Spleen (tissue), 11 donors: ENCODE results near the gene TOP2B. TPM values are rescaled to one million over a fixed set of nuclear protein-coding genes. Genes with fewer than 3 reads are reported as not detected.

ENCODE experiments used
- DNase-seq: peaks from one replicate; pipeline ENCODE4 v3.0.0-alpha.2; 2020
- H3K27ac ChIP-seq, 8 donors: fragments of 200-600 bp; sonication (generic) in 7 of 8; 1 replicate in 4 of 8; 2 replicates in 4 of 8; pipeline versions ENCODE4 v1.5.0 to v1.8.0; 2016 to 2021; ENCODE audit warnings: inconsistent platforms in 4 of 8, mild to moderate bottlenecking in 4 of 8, moderate library complexity in 1 of 8
- H3K27me3 ChIP-seq, 7 donors: fragments of 200-600 bp; sonication (generic) in 6 of 7; replicated peaks in 1 of 7; 1 replicate in 4 of 7; 2 replicates in 3 of 7; pipeline versions ENCODE4 v1.5.0 to v1.8.0; 2016 to 2021; ENCODE audit warnings: inconsistent platforms in 3 of 7, mild to moderate bottlenecking in 1 of 7
- H3K36me3 ChIP-seq, 6 donors: fragments of 200-600 bp; sonication (generic) in 5 of 6; 1 replicate in 4 of 6; 2 replicates in 2 of 6; pipeline versions ENCODE4 v1.5.0 to v1.8.0; 2016 to 2021; ENCODE audit warnings: inconsistent platforms in 2 of 6
- H3K4me1 ChIP-seq, 6 donors: fragments of 200-600 bp; sonication (generic) in 5 of 6; 1 replicate in 3 of 6; 2 replicates in 3 of 6; pipeline versions ENCODE4 v1.5.0 to v1.8.0; 2016 to 2021; ENCODE audit warnings: inconsistent platforms in 3 of 6
- H3K4me3 ChIP-seq, 8 donors: fragments of 200-600 bp; sonication (generic) in 7 of 8; 1 replicate in 4 of 8; 2 replicates in 4 of 8; pipeline versions ENCODE4 v1.5.0 to v1.8.0; 2016 to 2021; ENCODE audit warnings: inconsistent platforms in 4 of 8, mild to moderate bottlenecking in 4 of 8, moderate library complexity in 2 of 8
- H3K9me3 ChIP-seq, 8 donors: fragments of 200-600 bp; sonication (generic) in 7 of 8; 1 replicate in 4 of 8; 2 replicates in 4 of 8; pipeline versions ENCODE4 v1.5.0 to v1.8.0; 2016 to 2021; ENCODE audit warnings: inconsistent platforms in 4 of 8
- CTCF ChIP-seq, 11 experiments: fragments of 200-600 bp in 7 of 11; fragments of 450-650 bp in 4 of 11; sonication (generic) in 4 of 11; IDR thresholded peaks in 8 of 11; conservative IDR thresholded peaks in 3 of 11; 1 replicate in 7 of 11; 2 replicates in 4 of 11; pipeline versions ENCODE4 v1.4.0 to v1.8.0; 2016 to 2021; ENCODE audit warnings: antibody characterized with exemption in 11 of 11, inconsistent platforms in 4 of 11, mild to moderate bottlenecking in 1 of 11
- POLR2A ChIP-seq, 3 donors: fragments of 450-650 bp; IDR thresholded peaks; one replicate each; pipeline ENCODE4 v1.5.1; 2017; ENCODE audit warnings: antibody characterized with exemption in 3 of 3, mild to moderate bottlenecking in 1 of 3
- POLR2AphosphoS5 ChIP-seq, 3 donors: sonication (generic); formaldehyde crosslinking; IDR thresholded peaks; one replicate each; pipeline ENCODE4 v1.5.1; 2017; ENCODE audit warnings: antibody characterized with exemption in 3 of 3
- WGBS, 5 donors: extraction: QIAGEN DNeasy Blood & Tissue Kit in 3 of 5; methylation state at CpG; one replicate each; pipeline versions ENCODE4 v1.1.5 to v1.1.7; 2013 to 2018; 5-methylcytosine and 5-hydroxymethylcytosine counted together
- intact Hi-C: fragments of 100-400 bp; cut with DNase I; formaldehyde crosslinking; loops from one replicate; pipeline ENCODE4 v1.15.0; 2023; ENCODE audit warnings: low total_unique reads
- polyA plus RNA-seq, 3 donors: library from polyadenylated mRNA; stranded (reverse); fragments of 200-250 nt; gene quantifications; one replicate each; pipeline ENCODE4 v1.2.1, GENCODE V29; 2013
- total RNA-seq, 7 donors: library from RNA; depleted of rRNA in 3 of 7; stranded (reverse); fragments of >200 nt in 3 of 7; fragmentation: NEBNext Ultra II Directional in 4 of 7; extraction: Animal tissue kit (Norgen Biotek cat#: 25700) in 4 of 7; gene quantifications; one replicate each; pipeline versions ENCODE4 v1.1.0 to v1.2.1, GENCODE V29; 2016 to 2021
- donor health status: healthy with polysubstance abuse.
- donor health status: DM: no; HTN: no; CAD: no; lungs with moderate emphysema.
- donor health status: DM: no; HTN: no; CAD: no.
- donor health status: Bipolar disorder and iron deficiency.
- donor health status: healthy.
- donor health status: DM: no; HTN: no; CAD: no.
- donor health status: DM: yes; HTN: yes; CAD: no.

TOP2B gene
- total and polyA plus RNA-seq, 10 donors = 56.2 to 135 (median 118) TPM

- H3K4me1 ChIP-seq = no peaks in the 10 kb centered on the region
- no peaks in the 10 kb centered on the region for H3K9me3 ChIP-seq
- peaks cover 0 to 5% (median 0%) of the 10 kb centered on the region in 7 donors for H3K27me3 ChIP-seq
- TF ChIP-seq CTCF (IDR thresholded peaks at IDR 0.05 in 8 of 11, conservative IDR thresholded peaks at IDR 0.05 in 3 of 11) = no peak
- no peak for TF ChIP-seq POLR2A (IDR thresholded peaks at IDR 0.05)
- no peak for TF ChIP-seq POLR2AphosphoS5 (IDR thresholded peaks at IDR 0.05)
- intact Hi-C loops = no loop called here
- no peak for DNase-seq
- no peaks in the 10 kb centered on the region for H3K36me3 ChIP-seq
- no peak overlapping the region for H3K4me3 ChIP-seq
- H3K27ac ChIP-seq = no peak overlapping the region
- 58 to 85% (median 67%) methylated on average over 3 of the region's 3 CpGs for WGBS, 5 donors
These were observed 43.3 kb upstream of the TOP2B start for GRCh38 chr3:25708036-25708435.

DNA sequence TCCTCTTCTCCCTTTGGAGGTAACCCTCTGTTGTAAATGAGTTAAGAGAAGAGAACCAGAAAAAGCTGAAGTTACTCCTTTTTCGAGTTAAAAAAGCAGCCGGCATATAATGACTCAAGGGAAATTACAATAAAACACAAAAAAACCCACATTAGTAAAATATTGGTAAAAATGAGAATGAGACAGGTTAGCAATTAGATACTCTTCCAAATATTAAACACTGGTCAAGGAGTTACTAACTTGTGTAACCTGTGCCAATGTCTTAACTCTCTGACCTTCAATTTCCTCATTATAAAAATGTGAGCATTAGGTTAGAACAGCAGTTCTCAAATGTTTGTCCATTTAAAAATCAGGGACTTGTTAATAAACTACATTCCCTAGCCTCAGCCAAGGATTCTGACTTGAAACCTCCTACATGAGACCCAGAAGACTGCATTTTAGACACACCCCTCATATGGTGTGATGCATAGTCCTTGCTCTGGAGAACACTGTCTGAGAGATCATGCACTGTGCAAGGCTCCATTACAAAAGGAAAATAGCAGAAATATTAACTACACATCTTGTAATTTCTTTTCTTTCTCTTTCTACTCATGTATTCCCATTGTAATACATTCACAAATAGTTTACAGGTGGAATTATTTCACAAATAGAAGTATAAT, 42.7 kb upstream of the TOP2B start:
- TF ChIP-seq POLR2AphosphoS5 (IDR thresholded peaks at IDR 0.05) (no peak), CTCF (IDR thresholded peaks at IDR 0.05 in 8 of 11, conservative IDR thresholded peaks at IDR 0.05 in 3 of 11) (no peak), POLR2A (IDR thresholded peaks at IDR 0.05) (no peak)
- H3K4me3 ChIP-seq = no peak overlapping the region
- no peaks in the 10 kb centered on the region for H3K9me3 ChIP-seq
- intact Hi-C loops = no loop called here
- WGBS, 5 donors = 70 to 77% (median 74%) methylated on average over 2 of the region's 2 CpGs
- H3K27me3 ChIP-seq = peaks cover 0 to 5% (median 0%) of the 10 kb centered on the region in 7 donors
- no peaks in the 10 kb centered on the region for H3K36me3 ChIP-seq
- H3K4me1 ChIP-seq = no peaks in the 10 kb centered on the region
- H3K27ac ChIP-seq = no peak overlapping the region
- DNase-seq = no peak

- Histone ChIP-seq H3K4me1 (no peaks in the 10 kb centered on the region), H3K27ac (no peak overlapping the region), H3K9me3 (no peaks in the 10 kb centered on the region), H3K27me3 (peaks cover 0 to 5% (median 0%) of the 10 kb centered on the region in 7 donors), H3K4me3 (no peak overlapping the region), H3K36me3 (no peaks in the 10 kb centered on the region)
- intact Hi-C loops = no loop called here
- WGBS, 5 donors = 78 to 90% (median 85%) methylated on average over 4 of the region's 4 CpGs
- TF ChIP-seq POLR2A (IDR thresholded peaks at IDR 0.05) (no peak), POLR2AphosphoS5 (IDR thresholded peaks at IDR 0.05) (no peak), CTCF (IDR thresholded peaks at IDR 0.05 in 8 of 11, conservative IDR thresholded peaks at IDR 0.05 in 3 of 11) (no peak)
- no peak for DNase-seq
These were observed 41.5 kb upstream of the TOP2B start for GRCh38 chr3:25706213-25706612.

- H3K9me3 ChIP-seq = no peaks in the 10 kb centered on the region
- no peak overlapping the region for H3K27ac ChIP-seq
- no peak for TF ChIP-seq POLR2A (IDR thresholded peaks at IDR 0.05)
- TF ChIP-seq POLR2AphosphoS5 (IDR thresholded peaks at IDR 0.05) = no peak
- no peak for TF ChIP-seq CTCF (IDR thresholded peaks at IDR 0.05 in 8 of 11, conservative IDR thresholded peaks at IDR 0.05 in 3 of 11)
- no peaks in the 10 kb centered on the region for H3K36me3 ChIP-seq
- H3K4me1 ChIP-seq = no peaks in the 10 kb centered on the region
- intact Hi-C loops = no loop called here
- no peaks in the 10 kb centered on the region for H3K27me3 ChIP-seq
- DNase-seq = no peak
- WGBS, 5 donors = 61 to 80% (median 69%) methylated on average over 1 of the region's 1 CpG
- H3K4me3 ChIP-seq = no peak overlapping the region
These were observed 32.8 kb upstream of the TOP2B start for GRCh38 chr3:25697553-25697952.
